HFF-Myc (cell line): ENCODE measurements around the gene TMEM117.

Experiments used
- DNase-seq: peaks from one replicate; pipeline ENCODE4 v3.0.0-alpha.2; 2011; ENCODE audit warnings: low read depth; ENCODE audit errors: extremely low read depth
- H3K4me3 ChIP-seq: replicated peaks from 2 replicates; pipeline ENCODE4 v1.5.1; 2011; ENCODE audit warnings: low read depth, mild to moderate bottlenecking, control low read depth, low read length
- CTCF ChIP-seq: IDR thresholded peaks from 2 replicates; pipeline ENCODE4 v1.5.1; 2012; ENCODE audit warnings: mild to moderate bottlenecking, low read depth, low read length, control low read depth; ENCODE audit errors: missing control alignments

The TMEM117 gene

GRCh38 chr12:44000309-44000952, 164.6 kb downstream of the TMEM117 start:
- DNase-seq = peak; percentile 46
- peak; percentile 84 for TF ChIP-seq CTCF
- H3K4me3 ChIP-seq = no peak overlapping the region

- DNase-seq = no peak
- no peak overlapping the region for H3K4me3 ChIP-seq
- TF ChIP-seq CTCF = no peak
Measured at GRCh38 chr12:44002607-44003006, 166.7 kb downstream of the TMEM117 start.

GRCh38 chr12:44003721-44004120, 167.8 kb downstream of the TMEM117 start:
- H3K4me3 ChIP-seq = no peak overlapping the region
- TF ChIP-seq CTCF = no peak
- no peak for DNase-seq

GRCh38 chr12:44015333-44015941, 179.6 kb downstream of the TMEM117 start:
- H3K4me3 ChIP-seq = no peak overlapping the region
- DNase-seq = peak; percentile 47
- TF ChIP-seq CTCF = peak; percentile 35

GRCh38 chr12:44017216-44017615, 181.3 kb downstream of the TMEM117 start:
- no peak for DNase-seq
- H3K4me3 ChIP-seq = no peak overlapping the region
- no peak for TF ChIP-seq CTCF

- no peak overlapping the region for H3K4me3 ChIP-seq
- TF ChIP-seq CTCF = no peak
- no peak for DNase-seq
Measured at GRCh38 chr12:44019118-44019517, 183.2 kb downstream of the TMEM117 start.
